SKM-1 (cell line): ENCODE data around the gene LIF.
"Not testable (repeated sequence)": the region's sequence is repeated elsewhere in the genome, so short reads cannot be mapped to it uniquely, and the experiment has no call there.

Source experiments
- DNase-seq: peaks from one replicate; lab custom pipeline; 2025; ENCODE audit not compliant: unreplicated experiment; lab: John Stamatoyannopoulos, UW

Gene LIF

DNA sequence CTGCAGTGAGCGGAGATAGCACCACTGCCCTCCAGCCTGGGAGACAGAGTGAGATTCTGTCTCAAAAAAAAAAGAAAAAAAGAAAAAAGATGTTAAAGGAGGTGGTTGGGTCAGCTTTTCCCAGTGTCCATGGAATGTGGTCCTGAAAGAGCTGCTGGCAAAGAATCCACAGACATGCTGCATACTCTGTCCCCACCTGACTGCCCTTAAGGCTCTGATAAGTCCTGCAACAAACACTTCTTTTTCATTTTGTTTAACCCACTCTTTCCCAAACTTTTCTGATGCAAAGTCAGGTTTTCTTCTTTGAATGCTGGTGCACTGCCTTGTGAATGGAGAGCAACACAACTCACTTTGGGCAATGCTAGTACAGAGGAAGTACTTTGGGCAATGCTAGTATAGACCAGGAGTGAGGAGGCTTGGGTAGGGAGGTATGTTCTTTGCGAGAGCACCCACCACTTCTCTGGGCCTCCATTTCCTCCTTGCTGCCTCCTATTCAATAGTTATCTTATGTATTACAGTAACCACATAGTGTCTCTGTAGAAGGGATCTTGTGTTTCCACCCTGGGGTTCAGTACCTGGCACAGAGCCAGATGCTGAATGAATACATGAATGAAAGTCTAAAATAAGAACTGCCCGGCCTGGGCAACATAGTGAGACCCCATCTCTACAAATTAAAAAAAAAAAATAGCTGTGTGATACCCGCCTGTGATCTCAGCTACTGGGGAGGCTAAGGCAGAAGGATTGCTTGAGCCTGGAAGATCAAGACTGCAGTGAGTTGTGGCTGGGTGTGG is 18.9 kb downstream of the LIF start:
- DNase-seq, result no peak

DNA sequence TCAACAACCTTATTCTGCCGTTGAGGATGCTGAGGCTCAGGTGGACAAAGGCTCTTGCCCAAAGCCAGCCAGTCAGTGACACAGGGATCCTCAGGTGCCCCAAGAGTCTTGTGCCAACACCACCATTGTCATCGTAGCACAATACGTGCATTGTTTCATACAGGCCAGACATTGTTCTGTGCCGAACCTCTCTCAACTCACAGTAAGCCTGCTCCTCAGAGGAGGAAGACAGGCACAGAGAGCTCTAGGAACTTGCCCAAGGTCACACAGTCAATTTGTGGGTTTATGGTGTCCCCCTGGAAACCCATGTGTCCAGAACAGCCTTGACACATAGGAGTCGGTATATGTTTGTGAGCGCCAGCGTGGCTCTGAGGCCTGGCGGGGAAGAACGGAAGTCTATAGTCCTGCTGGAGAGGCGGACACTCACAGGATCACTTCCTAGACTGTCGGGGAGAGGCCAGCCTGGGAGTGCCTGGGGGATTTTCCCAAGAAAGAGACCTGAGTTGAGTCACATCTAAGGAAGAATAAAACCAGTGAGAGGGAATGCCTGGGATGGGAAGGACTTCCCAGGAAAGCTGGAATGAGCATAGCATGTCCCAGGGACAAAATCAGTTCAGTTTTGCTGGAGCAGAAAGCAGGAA is 20.2 kb downstream of the LIF start:
- DNase-seq, result no peak

DNA sequence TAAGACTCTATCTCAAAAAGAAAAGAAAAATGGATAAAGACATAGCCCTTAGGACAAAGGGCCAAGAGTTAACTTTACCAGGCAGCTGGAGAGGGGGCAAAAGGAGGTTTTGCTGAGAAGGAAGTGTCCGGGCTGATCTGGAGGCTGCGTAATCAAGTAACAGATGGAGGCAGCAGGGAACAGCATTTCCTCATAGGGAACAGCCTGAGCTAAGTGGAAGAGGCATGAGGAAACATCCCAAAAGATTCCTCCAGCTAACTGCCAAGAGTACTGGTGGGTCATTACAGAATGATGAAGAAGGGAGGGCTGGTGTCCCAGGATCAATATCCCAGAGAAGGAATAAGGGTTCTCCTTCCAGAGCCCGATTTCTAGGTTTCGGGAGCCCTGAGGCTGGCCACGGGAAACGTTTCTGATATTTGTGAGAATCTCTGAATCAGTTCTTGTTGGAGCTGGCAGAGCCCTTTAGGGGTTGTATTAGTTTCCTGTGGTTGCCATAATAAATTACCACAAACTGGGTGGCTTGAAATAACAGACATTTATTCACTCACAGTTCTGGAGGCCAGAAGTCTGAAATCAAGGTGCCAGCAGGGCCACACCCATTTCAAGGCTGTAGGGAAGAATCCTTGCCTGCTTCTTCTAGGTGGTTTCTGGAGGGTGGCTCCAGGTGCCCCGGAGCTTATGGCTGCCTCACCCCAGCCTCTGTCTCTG is 21.2 kb downstream of the LIF start:
- DNase-seq, result no peak

DNA sequence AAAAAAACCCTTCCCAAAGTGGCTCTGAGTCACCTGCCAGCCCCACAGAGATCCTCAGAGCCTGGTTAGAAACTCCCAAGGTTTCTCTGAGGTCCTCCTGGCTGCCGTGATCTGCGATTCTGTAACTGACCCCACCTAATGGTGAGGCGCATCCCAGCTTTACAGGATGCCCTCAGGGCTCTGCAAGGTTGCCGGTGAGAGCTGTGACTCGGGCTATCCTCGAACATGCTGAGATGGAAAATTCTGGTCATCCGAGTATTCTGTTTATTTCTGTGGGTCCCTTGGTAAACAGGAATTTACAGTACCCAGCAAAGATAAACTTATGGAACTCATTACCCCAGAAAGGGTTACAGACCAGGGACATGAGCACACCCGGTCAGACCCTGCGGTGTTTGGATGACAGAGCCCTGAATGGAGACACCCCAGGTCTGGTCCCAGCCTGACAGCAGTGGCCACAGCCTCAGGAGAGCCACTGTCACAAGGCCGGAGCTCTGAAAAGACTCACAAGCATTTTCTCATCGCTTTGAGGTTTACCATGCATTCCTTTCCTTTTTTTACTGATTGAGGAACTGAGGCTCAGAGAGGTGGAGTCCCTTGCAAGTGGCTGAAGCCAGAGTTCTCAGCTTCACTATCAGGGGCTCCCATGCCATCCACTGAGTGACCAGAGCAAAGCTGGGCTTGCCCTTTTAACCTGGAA is 22.2 kb downstream of the LIF start:
- DNase-seq, result no peak

DNA sequence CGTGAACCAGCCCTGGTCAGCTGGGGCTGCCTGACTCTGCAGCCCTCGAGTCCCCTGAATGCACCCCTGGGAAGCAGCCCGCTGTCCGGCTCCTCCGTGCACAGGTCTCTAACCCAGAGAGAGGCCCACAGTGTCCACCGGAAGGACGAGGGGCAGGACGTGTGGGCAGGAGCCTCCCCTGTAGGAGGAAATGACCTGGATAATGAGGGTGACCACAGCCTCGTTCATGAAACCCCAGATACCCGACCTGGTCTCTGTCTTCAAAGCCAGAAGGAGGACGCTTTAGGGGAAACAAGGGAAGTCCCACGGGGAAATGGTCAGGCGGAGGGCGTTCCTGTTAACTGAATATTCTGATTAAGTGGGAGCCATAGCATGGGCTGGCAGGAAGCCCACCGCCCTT is 23.3 kb downstream of the LIF start:
- DNase-seq, result no peak

DNA sequence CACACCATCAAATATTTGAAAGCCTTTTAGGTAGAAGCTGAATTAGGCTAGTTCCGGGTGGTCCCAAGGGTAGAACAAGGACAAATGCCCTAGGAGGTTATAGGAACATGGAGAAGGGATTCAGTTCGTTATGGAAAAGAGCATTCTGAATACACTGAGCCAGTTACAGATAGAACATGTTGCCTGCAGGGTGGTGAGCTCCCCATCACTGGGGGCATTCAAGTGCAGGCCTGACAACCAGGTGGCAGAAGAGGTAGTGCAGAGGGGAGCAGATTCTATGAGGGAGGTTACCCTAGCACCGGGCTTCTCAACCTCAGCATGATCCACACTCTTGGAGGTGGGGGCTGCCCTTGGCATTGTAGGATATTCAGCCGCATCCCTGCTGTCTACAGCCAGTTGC is 24.2 kb downstream of the LIF start:
- no peak for DNase-seq

DNA sequence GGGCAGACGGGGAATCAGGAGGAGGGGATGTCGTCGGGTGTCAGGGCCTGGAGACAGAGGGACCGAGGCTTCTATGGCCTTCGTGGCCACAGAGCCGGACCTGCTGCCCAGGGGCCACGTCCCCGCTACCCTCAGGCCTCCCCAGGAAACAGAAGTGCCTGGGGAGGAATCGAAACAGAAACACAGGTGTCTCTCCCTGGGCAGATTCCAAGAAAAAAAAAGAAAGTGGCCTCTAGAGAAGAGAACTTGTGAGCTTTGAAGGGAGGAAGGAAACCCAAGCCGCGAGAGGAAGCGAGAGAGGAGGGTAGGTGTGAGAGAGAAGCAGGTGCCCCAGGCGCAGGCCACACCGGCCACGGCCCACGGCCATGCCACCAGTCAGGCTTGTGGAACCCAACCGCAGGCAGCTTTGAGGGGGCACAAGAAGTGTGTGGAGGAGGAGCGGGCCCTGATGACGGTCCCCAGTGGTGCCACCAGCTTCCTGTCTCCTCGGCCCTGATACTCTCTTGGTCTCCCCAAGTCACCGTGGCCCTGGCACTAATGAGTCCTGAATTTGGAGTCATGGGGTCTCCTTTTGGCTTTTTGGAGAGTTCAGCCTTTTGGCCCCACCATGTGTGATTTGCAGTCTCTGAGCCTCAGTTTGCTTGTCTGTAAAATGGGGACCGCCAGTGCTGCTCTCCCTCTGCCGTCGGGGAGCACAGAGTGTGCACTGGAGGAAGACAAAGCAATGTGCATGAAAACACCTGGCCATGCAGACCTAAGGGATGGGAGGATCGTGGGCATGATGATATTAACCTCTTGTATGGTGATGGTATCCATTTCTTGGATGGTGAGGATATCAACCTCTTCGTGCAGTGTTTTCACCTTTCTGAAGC is 25.2 kb downstream of the LIF start:
- DNase-seq, result no peak

DNA sequence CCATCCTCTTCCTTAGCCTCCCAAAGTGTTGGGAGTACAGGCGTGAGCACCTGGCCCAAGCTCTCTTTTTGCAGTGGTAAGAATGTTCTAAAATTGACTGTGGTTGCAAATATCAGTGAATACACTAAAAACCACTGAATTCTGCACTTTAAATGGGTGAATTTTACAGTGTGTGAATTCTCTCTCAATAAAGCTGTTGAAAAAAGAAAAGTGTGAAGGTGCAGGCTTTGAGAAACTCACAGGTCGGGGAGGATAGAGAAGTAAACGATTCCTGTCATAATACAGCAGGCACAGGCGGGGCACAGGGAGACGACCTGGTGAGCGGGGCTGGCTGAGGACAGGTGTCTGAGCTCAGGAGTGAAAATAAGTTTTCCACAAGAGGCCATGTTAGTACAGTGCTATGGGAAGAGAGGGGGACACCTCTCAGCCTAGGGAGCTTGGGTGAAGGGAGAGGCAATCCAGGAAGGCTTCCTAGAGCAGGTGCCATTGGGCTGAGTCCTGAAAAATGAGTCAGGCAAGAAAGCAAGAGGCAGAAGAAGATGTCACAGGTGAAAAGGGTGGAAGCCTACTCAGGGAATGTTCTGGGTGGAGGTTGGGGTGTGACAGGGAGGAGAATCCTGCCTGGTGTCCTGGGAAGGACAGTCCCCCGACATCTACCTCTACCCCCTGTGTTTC is 26.1 kb downstream of the LIF start:
- no peak for DNase-seq

DNA sequence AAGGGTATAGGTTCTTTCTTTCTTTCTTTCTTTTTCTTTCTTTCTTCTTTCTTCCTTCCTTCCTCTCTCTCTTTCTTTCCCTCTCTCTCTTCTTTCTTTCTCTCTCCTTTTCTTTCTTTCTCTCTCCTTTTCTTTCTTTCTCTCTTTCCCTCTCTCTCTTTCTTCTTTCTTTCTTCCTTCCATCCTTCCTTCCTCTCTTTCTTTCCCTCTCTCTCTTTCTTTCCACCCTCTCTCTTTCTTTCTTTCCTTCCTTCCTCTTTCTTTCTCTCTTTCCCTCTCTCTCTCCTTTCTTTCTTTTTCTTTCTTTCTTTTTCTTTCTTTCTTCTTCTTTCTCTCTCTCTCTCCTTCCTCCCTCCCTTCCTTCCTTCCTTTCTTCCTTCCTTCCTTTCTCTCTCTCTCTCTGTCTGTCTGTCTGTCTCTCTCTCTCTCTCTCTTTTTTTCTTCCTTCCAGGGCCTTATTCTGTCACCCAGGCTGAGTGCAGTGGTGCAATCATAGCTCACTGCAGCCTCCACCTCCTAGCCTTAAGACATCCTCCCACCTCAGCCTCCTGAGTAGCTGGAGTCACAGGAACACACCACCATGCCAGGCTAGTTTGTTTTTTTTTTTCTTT is 26.8 kb downstream of the LIF start:
- no peak for DNase-seq

DNA sequence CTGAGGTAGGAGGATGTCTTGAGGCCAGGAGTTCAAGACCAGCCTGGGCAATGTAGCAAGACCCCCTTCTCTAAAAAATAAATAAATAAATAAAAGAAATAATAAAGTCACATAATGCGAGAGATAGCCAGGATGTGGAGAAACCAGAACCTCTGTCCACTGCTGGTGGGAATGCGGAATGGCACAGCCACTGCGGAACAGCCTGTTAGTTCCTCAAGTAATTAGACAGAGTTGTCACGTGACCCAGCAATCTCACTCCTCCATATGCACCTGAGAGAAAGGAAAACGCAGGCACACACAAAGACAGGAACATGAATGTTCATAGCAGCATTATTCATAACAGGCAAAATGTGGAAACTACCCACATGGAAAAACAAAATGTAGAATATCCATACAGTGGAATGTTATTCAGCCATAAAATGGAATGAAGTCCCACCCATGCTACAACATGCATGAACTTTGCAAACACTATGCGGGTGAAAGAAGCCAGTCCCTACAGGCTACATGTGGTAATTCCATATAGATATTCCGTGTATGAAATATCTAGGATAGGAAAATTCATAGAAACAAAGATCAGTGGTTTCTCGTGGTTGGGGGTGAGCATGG is 27.4 kb downstream of the LIF start:
- no peak for DNase-seq

DNA sequence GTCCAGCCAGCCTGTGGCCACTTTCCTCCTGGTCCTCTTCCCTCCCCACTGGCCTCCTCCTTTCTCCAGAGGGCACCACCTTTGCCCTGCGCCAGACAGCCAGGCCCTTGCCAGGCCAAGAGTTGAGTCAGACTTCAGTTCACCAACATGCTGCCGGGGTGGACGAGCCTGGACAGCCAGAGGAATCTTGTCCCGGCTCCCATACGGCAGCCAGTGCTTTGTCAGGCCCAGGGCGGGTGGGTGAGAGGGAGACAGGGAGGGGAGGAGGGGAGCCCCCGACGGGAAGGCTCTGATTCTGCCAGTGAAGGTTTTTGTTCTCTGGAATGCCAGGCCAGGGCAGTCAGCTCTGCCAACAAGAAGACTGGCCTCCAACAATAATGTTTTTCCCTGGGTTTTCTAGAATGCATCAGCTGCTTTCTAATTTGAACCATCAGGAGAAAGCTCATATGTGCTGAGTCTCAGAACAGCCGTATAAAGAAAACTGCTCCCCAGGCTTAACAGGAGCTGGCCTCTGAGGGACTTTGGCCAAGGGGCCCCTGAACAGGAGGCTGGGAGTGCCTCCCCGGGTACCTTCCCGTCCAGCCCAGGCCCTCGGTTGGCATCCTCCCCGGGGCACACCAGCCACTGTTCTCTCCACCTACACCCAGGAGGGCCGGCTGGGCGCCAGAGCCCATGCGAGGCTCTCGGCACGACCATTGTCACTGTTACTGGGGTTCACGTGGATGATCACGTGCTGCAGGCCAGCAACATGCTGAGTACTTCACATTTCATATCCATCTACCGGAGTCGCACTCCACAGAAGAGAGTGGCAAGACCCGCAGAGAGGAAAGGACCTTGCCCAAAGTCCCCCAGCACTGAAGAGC is 28.6 kb downstream of the LIF start:
- no peak for DNase-seq

DNA sequence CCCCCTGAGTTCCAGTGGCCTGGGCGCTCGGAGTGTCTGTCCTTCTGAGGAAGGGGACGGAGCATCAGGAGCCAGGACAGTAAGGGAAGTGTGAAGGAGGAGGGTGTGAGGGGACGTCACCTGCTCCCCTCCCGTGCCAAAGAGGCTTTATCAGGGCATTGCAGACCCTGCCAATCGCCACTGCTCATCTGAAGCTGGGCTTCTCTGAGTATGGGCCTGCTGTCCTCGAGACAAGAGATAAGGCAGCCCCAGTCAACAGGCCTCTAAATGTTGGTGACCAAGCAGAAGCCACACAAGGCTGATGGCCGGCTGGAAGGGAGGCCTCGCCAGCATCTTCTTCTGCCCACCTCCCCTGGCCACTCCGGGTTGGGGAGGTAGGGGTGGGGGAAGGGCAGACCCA is 29.8 kb downstream of the LIF start:
- no peak for DNase-seq

DNA sequence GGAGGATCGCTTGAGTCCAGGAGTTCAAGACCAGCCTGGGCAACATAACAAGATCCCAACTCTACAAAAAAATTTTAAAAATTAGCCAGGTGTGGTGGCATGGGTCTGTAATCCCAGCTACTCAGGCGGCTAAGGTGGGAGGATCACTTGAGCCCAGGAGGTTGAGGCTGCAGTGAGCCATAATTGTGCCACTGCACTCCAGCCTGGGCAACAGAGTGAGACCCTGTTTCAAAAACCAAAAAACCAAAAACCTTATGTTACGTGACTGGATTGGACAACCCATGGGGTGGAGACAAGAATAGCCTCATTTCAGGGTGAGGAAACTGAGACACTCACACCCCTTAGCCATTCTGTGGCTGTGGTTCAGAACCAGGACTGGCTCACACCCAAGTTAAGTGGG is 30.3 kb downstream of the LIF start:
- not testable (repeated sequence) for DNase-seq

DNA sequence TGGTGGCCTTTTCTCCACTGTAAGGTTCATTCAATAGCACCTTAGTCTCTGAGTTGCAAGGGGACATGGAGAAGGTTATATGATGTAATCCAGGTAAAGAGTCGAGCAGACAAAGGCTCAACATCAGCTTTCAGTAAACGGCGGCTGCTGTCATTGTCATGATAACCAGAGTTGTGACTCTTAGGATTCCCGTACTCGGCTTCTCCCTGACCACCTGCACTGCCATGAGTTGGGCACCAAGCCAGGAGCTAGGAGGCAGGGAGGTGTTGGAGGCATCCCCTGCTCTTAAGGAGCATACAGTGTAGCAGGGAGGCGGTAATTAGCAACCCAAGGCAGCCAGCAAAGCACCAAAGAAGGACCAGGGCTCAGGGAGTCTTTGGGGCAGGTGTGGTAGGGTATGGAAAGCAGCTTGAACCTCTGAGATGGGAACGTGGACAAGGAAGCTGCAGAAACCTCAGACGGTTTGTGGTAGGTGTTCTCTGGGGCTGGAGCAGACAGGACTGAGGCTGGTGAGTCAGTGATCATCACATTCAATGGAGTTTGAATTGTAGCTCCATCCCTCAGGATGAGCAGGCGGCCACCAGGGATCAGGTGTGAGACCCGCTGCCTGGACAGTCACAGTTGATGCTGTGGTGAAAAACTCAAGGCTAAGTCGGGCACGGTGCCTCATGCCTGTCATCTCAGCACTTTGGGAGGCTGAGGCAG is 31.7 kb downstream of the LIF start:
- DNase-seq, result no peak

DNA sequence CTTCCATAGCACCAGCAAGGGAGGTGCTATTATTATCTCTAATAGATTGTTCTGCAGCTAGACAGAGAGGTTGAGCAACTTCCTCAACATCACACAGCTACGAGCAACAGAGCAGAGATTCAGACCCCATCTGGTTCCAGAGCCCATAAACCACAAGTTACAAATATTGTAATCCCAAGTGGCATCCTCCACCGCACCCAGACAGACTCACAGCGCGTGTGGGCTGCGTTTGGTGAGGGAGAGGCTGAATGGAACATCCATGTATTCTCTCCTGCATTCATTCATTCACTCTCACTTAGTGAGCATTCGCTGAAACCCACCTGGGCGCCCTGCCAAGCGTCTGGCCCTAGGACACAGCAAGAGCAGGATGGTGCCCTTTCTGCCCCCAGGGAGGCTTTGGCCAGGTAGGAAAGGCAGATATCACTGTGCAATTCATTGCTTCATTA is 33.5 kb downstream of the LIF start:
- DNase-seq, result no peak

DNA sequence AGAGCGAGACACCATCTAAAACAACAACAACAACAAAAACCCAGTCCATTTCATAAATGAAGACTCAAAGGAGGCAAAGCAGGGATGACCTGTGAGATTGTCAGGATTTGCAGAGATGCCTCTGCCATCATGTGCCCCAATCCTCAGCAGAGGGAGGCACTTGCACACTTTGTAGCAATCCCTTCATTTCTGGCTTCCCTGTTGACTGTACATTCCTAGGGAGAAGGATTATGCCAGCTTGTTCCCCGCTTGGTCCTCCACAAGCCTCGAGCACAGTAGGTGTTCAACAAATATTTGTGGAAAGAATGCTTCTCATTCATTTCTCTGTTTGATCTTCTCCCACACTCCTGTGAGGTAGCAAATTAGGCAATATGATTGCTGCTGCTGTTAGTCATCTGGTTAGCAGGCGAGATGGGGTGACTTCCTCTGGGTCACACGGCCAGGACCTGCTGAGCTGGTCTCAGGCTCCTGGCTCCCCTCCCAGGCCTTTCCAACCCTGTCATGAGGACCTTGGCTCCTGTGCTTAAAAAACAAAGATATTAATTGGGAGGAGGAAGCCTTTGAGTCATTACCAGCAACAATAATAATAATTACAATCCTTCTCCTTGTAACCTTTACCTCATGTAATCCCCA is 34.1 kb downstream of the LIF start:
- no peak for DNase-seq

DNA sequence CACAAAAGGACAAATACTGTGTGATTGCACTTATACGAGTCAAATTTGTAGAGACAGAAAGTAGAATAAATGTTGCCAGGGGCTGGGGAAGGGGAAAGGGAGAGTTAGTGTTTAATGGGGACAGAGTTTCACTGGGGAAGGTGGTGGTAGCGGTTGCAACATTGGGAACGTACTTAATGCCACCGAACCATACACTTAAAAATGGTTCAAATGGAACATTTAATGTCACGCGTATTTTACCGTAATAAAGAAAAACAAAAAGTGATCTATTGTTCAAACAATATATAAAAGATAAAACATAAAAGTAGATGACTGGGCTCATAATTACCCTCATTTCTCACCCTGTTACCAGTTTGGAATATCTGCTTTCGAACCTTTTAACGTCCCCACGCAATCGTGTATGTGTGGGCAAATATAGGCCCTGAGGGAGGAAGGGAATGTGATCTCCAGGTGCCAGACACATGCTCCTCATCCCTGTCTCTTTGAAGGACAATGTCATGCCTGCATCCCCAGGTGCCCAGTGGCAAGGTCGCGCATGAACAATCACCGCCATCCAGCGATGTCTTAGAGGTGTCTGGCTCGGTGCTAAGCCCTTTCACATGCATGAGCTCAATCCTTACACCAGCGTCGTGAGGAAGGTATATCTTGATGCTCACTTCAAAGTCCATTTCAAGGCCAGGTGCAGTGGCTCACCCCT is 35.3 kb downstream of the LIF start:
- DNase-seq, result no peak
